Measurements from ENCODE around the gene MTHFD1L. TPM values are rescaled to one million over a fixed set of nuclear protein-coding genes. Genes with fewer than 3 reads are reported as not detected.

Gene MTHFD1L
- total RNA-seq, 2 donors from 2014 or later: 4.1 to 12.2 TPM

- no peaks in the 10 kb centered on the region for H3K36me3 ChIP-seq
- DNase-seq (ENCODE audit: low spot score): no peak
- H3K27me3 ChIP-seq: no peaks in the 10 kb centered on the region
- TF ChIP-seq CTCF (IDR thresholded peaks at IDR 0.05): no peak
- H3K9me3 ChIP-seq: no peaks in the 10 kb centered on the region
- no peak overlapping the region for H3K4me3 ChIP-seq
- H3K27ac ChIP-seq: no peak overlapping the region
- H3K4me1 ChIP-seq: peaks cover 0 to under 1% of the 10 kb centered on the region in 2 donors
Measured at GRCh38 chr6:151096691-151097606, 231.4 kb downstream of the MTHFD1L start.

DNA sequence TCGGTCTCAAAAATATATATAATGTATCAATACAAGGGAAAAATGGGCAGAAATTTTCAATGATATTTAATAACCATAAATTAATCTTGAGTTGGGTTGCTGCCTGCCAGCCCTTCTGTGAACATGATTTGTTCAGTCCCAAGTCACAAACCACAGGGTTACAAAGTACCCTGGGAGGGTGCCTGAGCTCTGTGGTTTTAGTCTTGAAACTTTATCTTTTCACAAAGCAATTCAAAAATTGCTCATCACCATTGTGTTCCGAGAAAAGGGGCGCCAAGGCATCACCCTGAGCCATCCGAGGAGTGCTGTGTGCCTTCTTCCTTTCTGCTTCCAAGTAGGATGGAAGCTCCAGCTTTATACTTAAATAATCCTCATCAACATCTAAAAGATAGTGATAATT lies 232.7 kb downstream of the MTHFD1L start:
- no peak for TF ChIP-seq CTCF (IDR thresholded peaks at IDR 0.05)
- Histone ChIP-seq H3K36me3 (no peaks in the 10 kb centered on the region), H3K4me3 (no peak overlapping the region), H3K9me3 (no peaks in the 10 kb centered on the region), H3K4me1 (peaks cover 0 to 5% of the 10 kb centered on the region in 2 donors), H3K27ac (no peak overlapping the region), H3K27me3 (no peaks in the 10 kb centered on the region)
- no peak for DNase-seq (ENCODE audit: low spot score)

DNA sequence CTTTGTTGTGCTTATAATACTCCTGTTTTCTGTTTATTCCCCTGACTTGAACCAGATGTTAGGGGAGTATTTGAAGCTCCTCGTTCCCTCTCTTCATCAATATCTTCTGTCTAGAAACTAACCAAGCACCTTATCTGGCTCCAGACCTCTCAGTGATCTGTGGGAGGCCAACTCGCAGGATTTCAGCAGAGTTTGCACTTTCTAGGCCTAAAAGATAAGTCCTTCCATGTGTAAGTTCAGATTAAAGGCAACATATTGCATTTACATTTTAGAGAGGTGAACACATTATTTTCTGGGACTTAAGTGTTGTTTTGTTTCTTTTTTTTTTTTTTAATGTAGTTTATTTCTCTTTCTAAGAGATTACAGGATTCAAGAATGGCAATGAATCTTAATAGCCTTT lies 234.8 kb downstream of the MTHFD1L start:
- no peak for DNase-seq (ENCODE audit: low spot score)
- H3K9me3 ChIP-seq: no peaks in the 10 kb centered on the region
- no peaks in the 10 kb centered on the region for H3K27me3 ChIP-seq
- H3K4me1 ChIP-seq: peaks cover 0 to 5% of the 10 kb centered on the region in 2 donors
- no peaks in the 10 kb centered on the region for H3K36me3 ChIP-seq
- no peak overlapping the region for H3K27ac ChIP-seq
- no peak overlapping the region for H3K4me3 ChIP-seq
- TF ChIP-seq CTCF (IDR thresholded peaks at IDR 0.05): no peak

- H3K27ac ChIP-seq: peak overlapping the region; percentile 42 to 52
Measured at GRCh38 chr6:151101161-151101815, 235.8 kb downstream of the MTHFD1L start.

More at GRCh38 chr6:151101161-151101815, 235.8 kb downstream of the MTHFD1L start:
- TF ChIP-seq CTCF (IDR thresholded peaks at IDR 0.05): no peak
- H3K4me3 ChIP-seq: no peak overlapping the region
- H3K4me1 ChIP-seq: peaks cover 0 to 5% of the 10 kb centered on the region in 2 donors
- no peaks in the 10 kb centered on the region for H3K36me3 ChIP-seq
- no peaks in the 10 kb centered on the region for H3K27me3 ChIP-seq
- DNase-seq (ENCODE audit: low spot score): no peak
- H3K9me3 ChIP-seq: no peaks in the 10 kb centered on the region

Measured in right atrium auricular region (tissue), 2 donors.